HG03103 (cell line): ENCODE measurements around the gene RIC8B.

Experiments
- ATAC-seq: cut with Tn5 transposase; IDR thresholded peaks from one replicate; pipeline ENCODE4 v1.9.1; 2021; ENCODE audit warnings: low read depth; ENCODE audit not compliant: unreplicated experiment

The RIC8B gene

GRCh38 chr12:106757623-106758348, 16.7 kb upstream of the RIC8B start:
- no peak for ATAC-seq

- no peak for ATAC-seq
These were observed 16.0 kb upstream of the RIC8B start for GRCh38 chr12:106758349-106759110.

- ATAC-seq = peak; percentile 7
These were observed 14.8 kb upstream of the RIC8B start for GRCh38 chr12:106759526-106760183.

- peak; percentile 97 for ATAC-seq
These were observed 14.3 kb upstream of the RIC8B start for GRCh38 chr12:106760184-106760531.

GRCh38 chr12:106764220-106764619, 10.3 kb upstream of the RIC8B start:
- ATAC-seq = no peak

- no peak for ATAC-seq
These were observed 9.7 kb upstream of the RIC8B start for GRCh38 chr12:106764738-106765137.

GRCh38 chr12:106766393-106766826, 8.1 kb upstream of the RIC8B start:
- ATAC-seq = no peak

- no peak for ATAC-seq
These were observed 7.3 kb upstream of the RIC8B start for GRCh38 chr12:106767206-106767605.

- ATAC-seq = no peak
These were observed 6.3 kb upstream of the RIC8B start for GRCh38 chr12:106767954-106768822.

- no peak for ATAC-seq
These were observed 5.4 kb upstream of the RIC8B start for GRCh38 chr12:106769078-106769477.

- ATAC-seq = no peak
These were observed 4.9 kb upstream of the RIC8B start for GRCh38 chr12:106769546-106769945.

- no peak for ATAC-seq
These were observed 3.1 kb upstream of the RIC8B start for GRCh38 chr12:106771425-106771824.

GRCh38 chr12:106773286-106774004, 1.0 kb upstream of the RIC8B start:
- no peak for ATAC-seq

GRCh38 chr12:106774808-106775524, 484 bp downstream of the RIC8B start:
- ATAC-seq = no peak

- ATAC-seq = no peak
These were observed 2.4 kb downstream of the RIC8B start for GRCh38 chr12:106776897-106777296.

GRCh38 chr12:106780010-106780631, 5.6 kb downstream of the RIC8B start:
- no peak for ATAC-seq

GRCh38 chr12:106782619-106783018, 8.1 kb downstream of the RIC8B start:
- no peak for ATAC-seq

- no peak for ATAC-seq
These were observed 9.0 kb downstream of the RIC8B start for GRCh38 chr12:106783515-106783914.

- ATAC-seq = no peak
These were observed 15.5 kb downstream of the RIC8B start for GRCh38 chr12:106790020-106790419.
